Keratinocyte (primary cell): ENCODE measurements around the gene HEXIM1. TPM values are rescaled to one million over a fixed set of nuclear protein-coding genes. Genes with fewer than 3 reads are reported as not detected.
A peak's percentile ranks its signal among the peaks of the same experiment; 100 is the strongest.

Experiments used
- DNase-seq: peaks from one replicate; pipeline ENCODE4 v3.0.0-alpha.2; 2011; ENCODE audit warnings: low read depth, missing footprints, low spot score
- FAIRE-seq: peaks from 2 replicates; lab custom pipeline; 2011; peaks lifted over from hg19 to GRCh38; lab: Jason Lieb, UNC
- H2AFZ ChIP-seq: 2 replicates; pipeline ENCODE4 v1.6.0; 2012; ENCODE audit warnings: low read length, control low read depth, inconsistent platforms; ENCODE audit not compliant: control insufficient read depth
- H3K27ac ChIP-seq: 2 replicates; pipeline ENCODE4 v1.5.1; 2011; ENCODE audit warnings: low read length; ENCODE audit not compliant: control insufficient read depth, insufficient read depth
- H3K27me3 ChIP-seq: 3 replicates; pipeline ENCODE4 v1.6.0; 2011; ENCODE audit warnings: low read length; ENCODE audit not compliant: control insufficient read depth, insufficient read depth; ENCODE audit errors: extremely low read depth
- H3K36me3 ChIP-seq, 2 experiments: 2 replicates in 1 of 2; 3 replicates in 1 of 2; pipeline ENCODE4 v1.5.1; 2011; ENCODE audit warnings: low read length in 2 of 2, mild to moderate bottlenecking in 1 of 2; ENCODE audit not compliant: control insufficient read depth in 2 of 2, insufficient read depth in 2 of 2; ENCODE audit errors: extremely low read depth in 1 of 2
- H3K4me1 ChIP-seq: 3 replicates; pipeline ENCODE4 v1.5.1; 2011; ENCODE audit warnings: low read length; ENCODE audit not compliant: control insufficient read depth, insufficient read depth; ENCODE audit errors: extremely low read depth
- H3K4me2 ChIP-seq: 3 replicates; pipeline ENCODE4 v1.6.0; 2011; ENCODE audit warnings: low read depth, low read length; ENCODE audit not compliant: control insufficient read depth, insufficient read depth; ENCODE audit errors: extremely low read depth
- H3K4me3 ChIP-seq, 3 experiments: fragments of 200-600 bp in 1 of 3; sonication (generic) in 1 of 3; 2 replicates in 2 of 3; 3 replicates in 1 of 3; pipeline ENCODE4 v1.5.1; 2011 to 2016; ENCODE audit warnings: low read length in 3 of 3, mild to moderate bottlenecking in 3 of 3, control low read depth in 2 of 3, inconsistent platforms in 1 of 3, low read depth in 1 of 3, mixed read lengths in 1 of 3, mixed run types in 1 of 3, moderate library complexity in 1 of 3; ENCODE audit not compliant: control insufficient read depth in 2 of 3, insufficient read depth in 2 of 3; ENCODE audit errors: extremely low read depth in 1 of 3
- H3K79me2 ChIP-seq: 2 replicates; pipeline ENCODE4 v1.6.0; 2012; ENCODE audit warnings: low read length; ENCODE audit not compliant: control insufficient read depth, insufficient read depth
- H3K9ac ChIP-seq: 3 replicates; pipeline ENCODE4 v1.6.0; 2011; ENCODE audit warnings: low read length; ENCODE audit not compliant: control insufficient read depth, insufficient read depth; ENCODE audit errors: extremely low read depth
- H3K9me1 ChIP-seq: 3 replicates; pipeline ENCODE4 v1.6.0; 2011; ENCODE audit warnings: low read length; ENCODE audit not compliant: control insufficient read depth, insufficient read depth; ENCODE audit errors: extremely low read depth
- H3K9me3 ChIP-seq: 2 replicates; pipeline ENCODE4 v1.5.1; 2012; ENCODE audit warnings: low read depth, low read length; ENCODE audit not compliant: control insufficient read depth
- H4K20me1 ChIP-seq: 3 replicates; pipeline ENCODE4 v1.6.0; 2011; ENCODE audit warnings: low read length; ENCODE audit not compliant: control insufficient read depth, insufficient read depth; ENCODE audit errors: extremely low read depth
- EZH2 ChIP-seq: IDR thresholded peaks from one replicate; pipeline ENCODE4 v1.6.1; 2012; ENCODE audit warnings: inconsistent platforms, mild to moderate bottlenecking, low read length, moderate library complexity
- dilution Hi-C: fragments of 300-500 bp; cut with MboI; formaldehyde crosslinking; loops from one replicate; pipeline ENCODE4 v1.7.0; 2020; ENCODE audit warnings: low sequenced_read_pairs; ENCODE audit not compliant: extremely low pct_ligation_motif_present
- polyA plus RNA-seq, 5 experiments: library from polyadenylated mRNA; depleted of rRNA in 3 of 5; stranded (reverse) in 3 of 5; stranded (forward) in 1 of 5; unstranded in 1 of 5; fragments of >200 nt; gene quantifications; 1 replicate in 1 of 5; 2 replicates in 3 of 5; 3 replicates in 1 of 5; pipeline versions ENCODE4 v1.2.1 to v1.2.3, GENCODE V29; 2011 to 2012; ENCODE audit warnings: missing spikeins in 2 of 5, low read depth in 1 of 5, low replicate concordance in 1 of 5
- TF ChIP-seq, protein P1 (sequence below), 3 experiments: IDR thresholded peaks in 1 of 3; conservative IDR thresholded peaks in 1 of 3; optimal IDR thresholded peaks in 1 of 3; 2 replicates in 2 of 3; 3 replicates in 1 of 3; pipeline versions ENCODE3 to v1.5.1; 2011; ENCODE audit warnings: low read length in 3 of 3, mild to moderate bottlenecking in 3 of 3, moderate library complexity in 2 of 3, control low read depth in 1 of 3, inconsistent platforms in 1 of 3; ENCODE audit not compliant: insufficient read depth in 2 of 3; ENCODE audit errors: extremely low read depth in 1 of 3

Gene HEXIM1
- polyA plus RNA-seq, 1 donor (not counting 4 experiments of a cell fraction or from before 2014, with no cell fraction given) = 19.9 TPM

DNA sequence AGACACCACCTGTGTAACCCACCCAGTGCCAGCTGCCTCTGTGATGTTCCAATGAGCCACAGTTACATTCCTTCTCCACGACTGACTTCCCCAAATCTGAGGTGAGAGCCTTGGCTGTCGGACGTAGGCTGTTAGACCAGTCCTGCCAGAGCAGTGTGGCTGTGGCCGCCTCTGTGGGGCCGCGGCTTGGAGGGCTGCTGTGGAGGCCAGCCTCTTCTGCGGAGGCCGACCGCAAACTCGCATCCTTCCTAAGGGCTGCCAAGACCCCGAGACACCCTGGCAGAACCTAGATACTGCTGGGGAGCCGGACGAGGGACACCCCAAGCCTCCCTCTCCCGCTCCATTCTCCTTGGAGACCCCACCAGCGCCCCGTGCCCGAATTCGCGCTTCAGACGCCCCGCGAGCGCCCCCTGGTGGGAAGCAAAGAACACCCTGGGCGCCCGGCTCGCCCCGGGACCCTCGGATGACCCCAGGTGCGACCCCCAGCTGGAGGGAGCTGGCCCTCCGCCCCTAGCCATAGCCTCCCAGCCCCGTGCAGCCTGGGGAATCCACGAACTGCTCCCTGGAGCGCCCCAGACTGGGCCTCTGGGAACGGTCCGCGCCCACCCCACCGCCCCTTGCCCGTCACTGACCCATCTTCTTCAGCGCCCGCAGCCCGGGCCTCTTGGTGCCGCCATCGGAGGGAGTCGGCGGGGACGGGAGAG, 16.5 kb upstream of the HEXIM1 start:
- TF ChIP-seq EZH2 = no peak
- TF ChIP-seq, protein P1, sequence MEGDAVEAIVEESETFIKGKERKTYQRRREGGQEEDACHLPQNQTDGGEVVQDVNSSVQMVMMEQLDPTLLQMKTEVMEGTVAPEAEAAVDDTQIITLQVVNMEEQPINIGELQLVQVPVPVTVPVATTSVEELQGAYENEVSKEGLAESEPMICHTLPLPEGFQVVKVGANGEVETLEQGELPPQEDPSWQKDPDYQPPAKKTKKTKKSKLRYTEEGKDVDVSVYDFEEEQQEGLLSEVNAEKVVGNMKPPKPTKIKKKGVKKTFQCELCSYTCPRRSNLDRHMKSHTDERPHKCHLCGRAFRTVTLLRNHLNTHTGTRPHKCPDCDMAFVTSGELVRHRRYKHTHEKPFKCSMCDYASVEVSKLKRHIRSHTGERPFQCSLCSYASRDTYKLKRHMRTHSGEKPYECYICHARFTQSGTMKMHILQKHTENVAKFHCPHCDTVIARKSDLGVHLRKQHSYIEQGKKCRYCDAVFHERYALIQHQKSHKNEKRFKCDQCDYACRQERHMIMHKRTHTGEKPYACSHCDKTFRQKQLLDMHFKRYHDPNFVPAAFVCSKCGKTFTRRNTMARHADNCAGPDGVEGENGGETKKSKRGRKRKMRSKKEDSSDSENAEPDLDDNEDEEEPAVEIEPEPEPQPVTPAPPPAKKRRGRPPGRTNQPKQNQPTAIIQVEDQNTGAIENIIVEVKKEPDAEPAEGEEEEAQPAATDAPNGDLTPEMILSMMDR (optimal IDR thresholded peaks at IDR 0.05 in 1 of 3, IDR thresholded peaks at IDR 0.05 in 1 of 3, conservative IDR thresholded peaks at IDR 0.05 in 1 of 3; ENCODE audit: extremely low read depth in 1 of 3, insufficient read depth in 2 of 3, low read length in 3 of 3) = peak; percentile 49 to 91 (median 63)
- peaks cover 37% of the 10 kb centered on the region for H3K79me2 ChIP-seq
- no peak for DNase-seq

DNA sequence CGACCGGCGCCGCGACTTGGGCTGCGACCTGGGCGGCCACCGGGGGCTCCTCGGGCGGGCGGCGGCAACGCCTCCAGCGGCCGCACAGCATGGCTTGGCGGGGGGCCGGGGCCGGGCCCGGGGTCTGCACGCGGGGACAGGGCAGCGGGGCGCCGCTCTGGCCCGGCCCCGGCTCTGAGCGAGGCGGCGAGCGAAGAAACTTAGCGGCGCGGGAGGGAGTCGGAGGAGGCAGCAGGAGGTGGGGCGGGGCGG, 16.0 kb upstream of the HEXIM1 start, which contains the start of gene PLCD3:
Gene PLCD3, minus strand, starts transcription at position 196 of the 252 bp plus-strand sequence. Its CDS starts 105 bp downstream, at position 91.
- Histone ChIP-seq H3K9ac (peak within 1 kb of the TSS; percentile 81), H2AFZ (peak within 1 kb of the TSS; percentile 87), H3K4me3 (peak within 1 kb of the TSS; percentile 79 to 91 (median 90)), H3K9me3 (no peaks in the 10 kb centered on the region), H4K20me1 (no peaks in the 10 kb centered on the region), H3K4me1 (peaks cover 43% of the 10 kb centered on the region), H3K79me2 (peaks cover 33% of the 10 kb centered on the region), H3K9me1 (no peaks in the 10 kb centered on the region), H3K27me3 (no peaks in the 10 kb centered on the region), H3K36me3 (no peaks in the 10 kb centered on the region), H3K27ac (peak within 1 kb of the TSS; percentile 72), H3K4me2 (peak within 1 kb of the TSS; percentile 94)
- FAIRE-seq (no peak), DNase-seq (no peak)
- dilution Hi-C loops = no loop called here
- TF ChIP-seq, protein P1 (optimal IDR thresholded peaks at IDR 0.05 in 1 of 3, IDR thresholded peaks at IDR 0.05 in 1 of 3, conservative IDR thresholded peaks at IDR 0.05 in 1 of 3; ENCODE audit: extremely low read depth in 1 of 3, insufficient read depth in 2 of 3, low read length in 3 of 3) = no peak
- TF ChIP-seq EZH2 = no peak

More for the DNA sequence above, 16.5 kb upstream of the HEXIM1 start:
- Histone ChIP-seq H3K36me3 (no peaks in the 10 kb centered on the region), H3K4me3 (peak overlapping the region; percentile 57 to 91 (median 90)), H3K27ac (peak overlapping the region; percentile 27), H3K4me1 (peaks cover 48% of the 10 kb centered on the region), H4K20me1 (no peaks in the 10 kb centered on the region), H3K9ac (peak overlapping the region; percentile 78), H3K4me2 (peak overlapping the region; percentile 68), H3K27me3 (no peaks in the 10 kb centered on the region), H3K9me1 (no peaks in the 10 kb centered on the region), H3K9me3 (no peaks in the 10 kb centered on the region), H2AFZ (no peak overlapping the region)
- FAIRE-seq = no peak
- dilution Hi-C loops = no loop called here
